Astrocyte (in vitro differentiated cells and primary cell): ENCODE measurements around the gene PLXNB3.

Experiments used
- EZH2 ChIP-seq: IDR thresholded peaks from 2 replicates; pipeline ENCODE4 v1.6.1; 2012; ENCODE audit warnings: mild to moderate bottlenecking, low read length, inconsistent platforms; ENCODE audit not compliant: insufficient read depth
- TF ChIP-seq, protein P1 (sequence below): IDR thresholded peaks from 2 replicates; pipeline ENCODE4 v1.5.1; 2011; ENCODE audit warnings: low read depth, mild to moderate bottlenecking, inconsistent platforms, low read length, moderate library complexity; ENCODE audit not compliant: insufficient read depth

DNA sequence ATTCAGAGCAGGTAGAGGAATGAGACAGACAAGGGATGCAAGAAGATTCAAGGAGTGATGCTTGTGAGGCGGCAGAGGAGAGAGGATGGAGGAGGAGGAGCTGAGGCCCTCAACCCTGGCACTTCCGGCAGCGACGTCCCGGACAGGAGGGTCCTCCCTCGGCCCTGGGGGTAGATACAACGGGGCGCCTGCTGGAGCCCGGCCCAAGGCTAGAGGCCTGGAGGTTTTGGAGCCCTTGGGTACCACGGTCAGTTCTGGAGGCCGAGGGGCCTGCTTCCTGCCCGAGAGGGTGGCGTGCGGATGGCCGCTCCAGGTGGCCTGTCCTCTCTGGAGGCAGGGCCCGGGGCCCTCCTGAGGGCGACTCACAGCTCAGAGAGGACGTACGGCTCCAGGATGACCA is 43.9 kb downstream of the PLXNB3 start:
- TF ChIP-seq, protein P1, sequence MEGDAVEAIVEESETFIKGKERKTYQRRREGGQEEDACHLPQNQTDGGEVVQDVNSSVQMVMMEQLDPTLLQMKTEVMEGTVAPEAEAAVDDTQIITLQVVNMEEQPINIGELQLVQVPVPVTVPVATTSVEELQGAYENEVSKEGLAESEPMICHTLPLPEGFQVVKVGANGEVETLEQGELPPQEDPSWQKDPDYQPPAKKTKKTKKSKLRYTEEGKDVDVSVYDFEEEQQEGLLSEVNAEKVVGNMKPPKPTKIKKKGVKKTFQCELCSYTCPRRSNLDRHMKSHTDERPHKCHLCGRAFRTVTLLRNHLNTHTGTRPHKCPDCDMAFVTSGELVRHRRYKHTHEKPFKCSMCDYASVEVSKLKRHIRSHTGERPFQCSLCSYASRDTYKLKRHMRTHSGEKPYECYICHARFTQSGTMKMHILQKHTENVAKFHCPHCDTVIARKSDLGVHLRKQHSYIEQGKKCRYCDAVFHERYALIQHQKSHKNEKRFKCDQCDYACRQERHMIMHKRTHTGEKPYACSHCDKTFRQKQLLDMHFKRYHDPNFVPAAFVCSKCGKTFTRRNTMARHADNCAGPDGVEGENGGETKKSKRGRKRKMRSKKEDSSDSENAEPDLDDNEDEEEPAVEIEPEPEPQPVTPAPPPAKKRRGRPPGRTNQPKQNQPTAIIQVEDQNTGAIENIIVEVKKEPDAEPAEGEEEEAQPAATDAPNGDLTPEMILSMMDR: no peak
- TF ChIP-seq EZH2: no peak
